ENCODE results near the gene LITAFD. TPM values are rescaled to one million over a fixed set of nuclear protein-coding genes. Genes with fewer than 3 reads are reported as not detected.
"Not testable (repeated sequence)": the region's sequence is repeated elsewhere in the genome, so short reads cannot be mapped to it uniquely, and the experiment has no call there.

The LITAFD gene
- total RNA-seq, 1 donor from 2014 or later: not detected

DNA sequence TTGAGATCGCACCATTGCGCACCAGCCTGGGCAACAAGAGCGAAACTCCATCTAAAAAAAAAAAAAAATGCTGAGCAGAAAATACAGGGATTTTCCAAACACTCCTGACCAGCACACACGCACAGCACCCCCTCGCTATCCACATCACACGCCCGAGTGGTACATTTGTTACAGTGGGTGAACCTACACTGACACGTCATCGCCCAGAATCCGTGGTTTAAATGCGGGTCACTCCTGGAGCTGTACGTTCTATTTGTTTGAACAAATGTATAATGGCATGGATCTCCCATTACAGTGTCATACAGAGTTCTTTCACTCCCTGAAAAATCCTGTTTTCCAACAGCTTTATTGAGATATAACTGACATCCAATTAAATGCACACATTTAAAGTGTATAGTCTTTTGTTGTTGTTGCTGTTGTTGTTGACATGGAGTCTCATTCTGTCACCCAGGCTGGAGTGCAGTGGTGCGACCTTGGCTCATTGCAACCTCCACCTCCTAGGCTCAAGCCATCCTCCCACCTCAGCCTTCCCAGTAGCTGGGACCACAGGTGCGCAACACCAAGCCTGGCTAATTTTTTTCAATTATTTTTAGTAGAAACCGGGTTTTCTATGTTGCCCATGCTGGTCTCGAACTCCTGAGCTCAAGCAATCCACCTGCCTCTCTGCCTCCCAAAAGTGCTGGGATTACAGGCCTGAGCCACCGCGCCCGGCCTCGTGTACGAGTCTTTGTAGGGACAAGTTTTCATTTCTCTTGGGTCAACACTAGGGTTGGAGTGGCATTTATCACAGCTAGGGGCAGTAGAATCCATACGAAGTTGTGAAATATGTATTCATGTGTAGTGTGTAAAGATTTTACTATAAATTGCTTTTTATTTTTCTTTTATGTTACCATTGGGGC, 8.9 kb upstream of the LITAFD start:
- DNase-seq: no peak

GRCh38 chr16:8873866-8874195, 8.3 kb upstream of the LITAFD start:
- DNase-seq: not testable (repeated sequence)

GRCh38 chr16:8874388-8874787, 7.8 kb upstream of the LITAFD start:
- DNase-seq: peak; percentile 83

GRCh38 chr16:8875317-8875716, 6.8 kb upstream of the LITAFD start:
- DNase-seq: not testable (repeated sequence)

GRCh38 chr16:8877894-8878522, 4.1 kb upstream of the LITAFD start:
- DNase-seq: no peak

GRCh38 chr16:8878523-8878911, 3.6 kb upstream of the LITAFD start:
- DNase-seq: no peak

DNA sequence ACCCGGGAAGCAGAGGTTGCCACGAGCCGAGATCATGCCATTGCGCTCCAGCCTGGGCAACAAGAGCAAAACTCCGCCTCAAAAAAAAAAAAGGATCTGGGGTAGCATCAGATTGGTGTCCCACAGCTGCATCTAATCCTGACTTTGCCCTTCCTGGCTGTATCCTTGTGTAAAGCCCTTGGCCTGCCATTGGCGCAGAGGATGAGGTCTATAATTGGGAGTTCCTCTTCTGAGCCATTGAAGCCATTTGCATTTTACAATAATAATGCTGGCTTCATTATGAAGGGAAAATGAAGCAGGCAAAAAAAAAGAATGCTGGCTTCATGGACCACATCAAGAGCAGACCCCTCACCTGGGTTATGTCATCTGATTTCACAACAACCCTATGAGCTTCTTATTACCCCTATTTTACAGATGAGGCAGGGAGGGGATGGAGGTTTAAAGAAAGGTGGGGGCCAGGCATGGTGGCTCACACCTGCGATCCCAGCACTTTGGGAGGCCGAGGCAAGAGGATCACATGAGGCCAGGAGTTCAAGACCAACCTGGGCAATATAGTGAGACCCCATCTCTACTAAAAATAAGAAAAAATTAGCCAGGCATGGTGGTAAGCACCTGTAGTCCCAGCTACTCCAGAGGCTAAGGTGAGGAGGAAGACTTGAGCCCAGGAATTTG, 1.2 kb upstream of the LITAFD start:
- DNase-seq: no peak

DNA sequence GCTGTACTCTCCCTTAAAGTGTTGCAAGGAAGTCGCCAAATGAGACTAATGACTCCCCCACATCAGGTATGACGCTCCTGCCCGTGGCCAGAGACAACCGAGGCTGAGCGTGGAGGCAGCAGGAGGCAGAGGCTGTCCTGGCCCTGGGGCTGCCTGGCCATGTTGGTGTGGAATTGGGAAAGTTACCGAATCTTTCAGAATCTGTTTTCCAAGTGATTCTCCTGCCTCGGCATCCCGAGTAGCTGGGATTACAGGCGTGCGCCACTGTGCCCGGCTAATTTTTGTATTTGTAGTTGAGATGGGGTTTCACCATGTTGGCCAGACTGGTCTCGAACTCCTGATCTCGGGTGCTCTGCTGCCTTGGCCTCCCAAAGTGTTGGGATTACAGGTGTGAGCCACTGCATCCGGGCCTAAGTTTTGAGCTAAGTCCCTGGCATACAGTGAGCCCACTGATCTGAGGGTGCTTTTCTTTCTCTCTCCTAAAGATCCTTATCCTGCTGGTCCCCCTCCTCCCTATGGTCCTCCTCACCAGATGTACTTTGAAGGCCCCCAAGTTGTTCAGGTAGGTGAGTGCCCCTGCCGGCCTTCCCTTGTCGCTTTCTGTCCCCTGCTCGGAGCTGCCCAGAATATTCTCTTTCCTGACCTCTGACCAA, 700 bp downstream of the LITAFD start:
- no peak for DNase-seq

DNA sequence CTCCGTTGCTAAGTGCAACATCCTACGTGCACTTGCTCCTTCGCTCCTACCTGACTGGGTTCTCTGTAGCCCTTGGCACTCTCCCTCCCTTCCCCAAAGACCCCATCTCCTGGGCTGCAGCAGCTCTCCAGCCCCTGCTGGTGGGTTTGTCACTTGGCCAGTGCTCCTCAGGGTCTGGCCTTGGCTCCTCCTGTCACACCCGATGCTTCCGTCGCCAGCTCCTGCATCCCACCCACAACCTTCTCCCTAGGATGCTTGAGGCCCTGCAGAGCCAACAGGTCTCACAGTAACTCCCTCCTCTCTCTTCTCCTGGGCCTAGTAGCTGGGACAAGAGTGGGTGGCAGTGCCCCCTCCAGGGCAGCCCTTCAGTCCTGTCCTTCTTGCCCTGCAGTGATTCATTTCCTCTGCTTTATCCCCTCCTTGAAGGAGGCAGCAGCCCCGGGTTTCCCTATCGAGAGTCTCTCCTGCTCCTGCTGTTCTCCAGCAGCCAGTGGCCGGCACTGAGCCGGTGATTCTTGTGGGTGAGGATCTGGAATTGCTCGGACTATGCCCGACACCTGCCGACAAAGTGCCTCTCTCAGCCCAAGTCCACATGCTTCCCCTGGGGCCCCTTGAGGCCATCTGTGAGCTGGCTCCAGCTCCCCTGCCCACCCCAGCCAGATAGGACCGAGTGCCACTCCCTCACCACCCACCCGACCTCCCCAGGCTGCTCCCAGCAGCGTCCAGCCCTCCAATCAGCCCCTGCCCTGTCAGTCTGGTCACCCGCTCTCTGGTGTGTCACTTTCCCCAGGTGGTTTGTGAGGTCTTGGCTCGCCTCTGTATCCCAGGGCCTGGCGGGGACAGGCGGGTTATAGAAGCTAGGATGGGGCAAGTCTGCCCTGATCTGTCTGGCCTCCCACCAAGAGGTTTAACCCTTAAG, 3.8 kb downstream of the LITAFD start:
- peak; percentile 60 for DNase-seq

- DNase-seq: no peak
These were observed 4.7 kb downstream of the LITAFD start for GRCh38 chr16:8886593-8887430.

DNA sequence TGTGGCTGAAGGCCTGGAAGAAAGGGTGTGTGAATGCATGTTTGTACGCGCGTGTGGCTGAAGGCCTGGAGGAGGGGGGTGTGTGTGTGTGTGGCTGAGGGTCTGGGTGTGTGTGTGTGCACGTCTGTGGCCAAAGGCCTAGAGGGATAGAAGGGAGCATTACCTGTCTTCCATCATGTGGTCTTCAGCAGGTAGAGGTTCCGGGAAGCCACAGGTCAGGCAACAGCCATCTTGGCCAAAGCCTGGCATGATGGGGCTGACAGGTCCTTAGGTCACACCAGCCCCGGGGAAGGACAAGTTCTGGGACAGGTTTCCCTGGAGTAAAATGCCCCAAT, 5.2 kb downstream of the LITAFD start:
- no peak for DNase-seq

- DNase-seq: no peak
These were observed 5.9 kb downstream of the LITAFD start for GRCh38 chr16:8887952-8888560.

GRCh38 chr16:8888951-8889892, 7.1 kb downstream of the LITAFD start:
- DNase-seq: no peak

DNA sequence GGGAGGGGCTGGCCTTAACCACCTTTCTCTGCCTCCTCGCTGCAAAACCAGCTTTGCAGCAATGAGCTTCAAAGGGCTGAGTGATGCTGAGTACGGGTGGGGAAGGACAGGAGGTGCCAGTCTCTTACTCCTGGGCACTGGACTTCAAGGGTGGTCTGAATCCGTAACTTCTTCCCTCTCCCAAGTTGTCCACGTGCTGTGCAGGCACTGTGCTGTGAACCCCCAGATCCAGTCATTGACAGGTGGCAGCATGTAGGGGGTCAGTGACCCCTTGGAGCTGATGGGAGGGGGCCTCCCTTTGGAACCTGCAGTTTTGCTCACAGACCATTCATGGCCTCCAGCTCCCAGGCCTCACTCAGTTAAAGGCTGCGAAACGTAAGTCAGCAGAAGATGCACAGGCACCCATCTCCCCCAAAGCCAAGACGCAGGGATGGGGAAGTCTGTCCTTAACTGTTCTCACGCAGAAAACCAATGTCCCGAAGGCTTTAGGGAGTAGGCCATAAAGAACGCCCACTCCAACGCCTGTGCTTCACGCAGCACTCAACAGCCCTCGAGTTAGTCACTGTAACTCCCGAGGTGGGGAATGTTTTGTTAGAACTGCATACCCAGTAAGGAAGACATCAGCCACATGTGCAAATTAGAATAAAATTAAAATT, 7.9 kb downstream of the LITAFD start:
- no peak for DNase-seq

- no peak for DNase-seq
These were observed 8.4 kb downstream of the LITAFD start for GRCh38 chr16:8890549-8890921.

DNA sequence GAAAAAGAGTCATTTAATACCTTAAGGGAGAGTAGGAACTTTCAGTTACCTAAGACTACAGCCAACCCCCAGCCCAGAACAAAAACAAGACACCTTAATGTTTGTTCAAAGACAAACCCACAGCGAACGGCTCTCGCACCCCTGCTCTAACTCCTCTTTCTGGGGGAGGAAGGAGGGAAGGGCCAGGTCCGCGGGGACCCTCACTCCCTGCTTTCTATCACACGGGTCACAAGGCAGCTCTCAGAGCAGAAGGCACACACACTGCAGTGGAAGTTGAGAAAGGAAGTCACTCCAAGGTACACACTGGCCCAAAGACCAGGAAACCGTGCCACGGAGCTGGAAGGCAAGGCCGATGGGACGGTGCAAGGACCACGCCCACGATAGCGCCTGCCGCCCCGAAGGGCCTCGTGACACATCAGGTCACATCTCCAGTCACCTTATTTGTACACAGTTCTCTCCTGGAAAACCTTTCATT, 10.0 kb downstream of the LITAFD start:
- DNase-seq: no peak

DNA sequence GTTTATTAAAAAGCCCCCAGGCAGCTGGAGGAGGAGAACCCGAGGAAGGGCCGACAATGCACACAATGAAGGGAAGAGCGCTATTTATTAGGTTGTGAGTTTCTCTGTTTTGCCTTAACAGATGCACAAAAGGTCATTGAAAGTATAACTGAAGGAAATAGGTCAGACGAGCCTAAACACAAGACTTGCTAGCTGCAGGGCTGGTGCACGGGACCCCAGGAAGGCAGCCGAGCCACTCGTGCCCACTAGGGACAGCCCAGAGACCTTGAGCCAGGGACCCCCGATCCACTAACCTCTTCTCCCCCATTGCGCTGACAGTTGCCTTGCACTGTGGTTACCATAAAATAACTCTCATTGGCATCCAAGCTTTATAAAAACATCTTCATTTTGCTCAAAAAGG, 11.3 kb downstream of the LITAFD start:
- DNase-seq: no peak

GRCh38 chr16:8893976-8894690, 12.0 kb downstream of the LITAFD start:
- no peak for DNase-seq

Measured in tongue (tissue), 2 donors.